ACC112 (cell line): ENCODE results near the gene PRSS53.
A peak's percentile ranks its signal among the peaks of the same experiment; 100 is the strongest.

ENCODE experiments used
- H2AFZ ChIP-seq: fragments of 200-600 bp; sonication (generic); one replicate; pipeline ENCODE4 v1.6.0; 2017; ENCODE audit warnings: antibody characterized with exemption, low read length; ENCODE audit not compliant: unreplicated experiment
- H3K27ac ChIP-seq: fragments of 200-600 bp; sonication (generic); 2 replicates; pipeline ENCODE4 v1.5.1; 2014; ENCODE audit warnings: low read depth, mild to moderate bottlenecking, antibody characterized with exemption, low read length, moderate library complexity
- H3K27me3 ChIP-seq: fragments of 200-600 bp; sonication (generic); 2 replicates; pipeline ENCODE4 v1.6.1; 2014; ENCODE audit warnings: mild to moderate bottlenecking, antibody characterized with exemption, low read length, moderate library complexity, mixed read lengths; ENCODE audit not compliant: insufficient read depth
- H3K36me3 ChIP-seq: fragments of 200-600 bp; sonication (generic); 2 replicates; pipeline ENCODE4 v1.6.1; 2016; ENCODE audit warnings: mild to moderate bottlenecking, antibody characterized with exemption, low read length, moderate library complexity, mixed read lengths; ENCODE audit not compliant: insufficient read depth
- H3K4me1 ChIP-seq: fragments of 200-600 bp; sonication (generic); one replicate; pipeline ENCODE4 v1.6.1; 2016; ENCODE audit warnings: low read length, mixed read lengths; ENCODE audit not compliant: insufficient read depth, unreplicated experiment, control insufficient read depth
- H3K4me3 ChIP-seq: fragments of 200-600 bp; sonication (generic); 2 replicates; pipeline ENCODE4 v1.5.1; 2014; ENCODE audit warnings: mild to moderate bottlenecking, low read depth, low read length
- H3K79me2 ChIP-seq: fragments of 200-600 bp; sonication (generic); one replicate; pipeline ENCODE4 v1.6.0; 2016; ENCODE audit warnings: low read length; ENCODE audit not compliant: control insufficient read depth, unreplicated experiment, insufficient read depth

Gene PRSS53

GRCh38 chr16:31063495-31063842 lies 25.3 kb downstream of the PRSS53 start:
- Histone ChIP-seq H3K27ac (no peak overlapping the region), H3K79me2 (peaks cover 38% of the 10 kb centered on the region), H3K27me3 (no peaks in the 10 kb centered on the region), H3K4me1 (peaks cover 13% of the 10 kb centered on the region), H2AFZ (no peak overlapping the region), H3K36me3 (peaks cover 18% of the 10 kb centered on the region; the same call in 1 of the 2 replicates), H3K4me3 (no peak overlapping the region)

GRCh38 chr16:31061813-31062440 lies 26.8 kb downstream of the PRSS53 start:
- Histone ChIP-seq H2AFZ (no peak overlapping the region), H3K4me3 (no peak overlapping the region), H3K36me3 (peaks cover 18% of the 10 kb centered on the region; the same call in 1 of the 2 replicates), H3K27me3 (no peaks in the 10 kb centered on the region), H3K27ac (no peak overlapping the region), H3K4me1 (peaks cover 13% of the 10 kb centered on the region), H3K79me2 (peaks cover 28% of the 10 kb centered on the region)

- Histone ChIP-seq H2AFZ (no peak overlapping the region), H3K27ac (no peak overlapping the region), H3K36me3 (peaks cover 18% of the 10 kb centered on the region; the same call in 1 of the 2 replicates), H3K4me1 (peaks cover 13% of the 10 kb centered on the region), H3K27me3 (no peaks in the 10 kb centered on the region), H3K4me3 (no peak overlapping the region), H3K79me2 (peaks cover 23% of the 10 kb centered on the region)
These were observed 27.5 kb downstream of the PRSS53 start for GRCh38 chr16:31061126-31061812.

- H3K4me1 ChIP-seq, result peaks cover 10% of the 10 kb centered on the region
- H3K79me2 ChIP-seq, result no peaks in the 10 kb centered on the region
- peaks cover 2% of the 10 kb centered on the region; the same call in 1 of the 2 replicates for H3K36me3 ChIP-seq
- no peak overlapping the region for H3K4me3 ChIP-seq
- H3K27ac ChIP-seq, result no peak overlapping the region
- no peaks in the 10 kb centered on the region for H3K27me3 ChIP-seq
- H2AFZ ChIP-seq, result no peak overlapping the region
These were observed 33.1 kb downstream of the PRSS53 start for GRCh38 chr16:31055613-31056012.

GRCh38 chr16:31052114-31052513 lies 36.6 kb downstream of the PRSS53 start:
- Histone ChIP-seq H2AFZ (no peak overlapping the region), H3K27ac (peak overlapping the region; percentile 85), H3K79me2 (no peaks in the 10 kb centered on the region), H3K4me3 (no peak overlapping the region), H3K27me3 (no peaks in the 10 kb centered on the region), H3K4me1 (peaks cover 10% of the 10 kb centered on the region), H3K36me3 (no peaks in the 10 kb centered on the region)

GRCh38 chr16:31050280-31051030 lies 38.3 kb downstream of the PRSS53 start:
- Histone ChIP-seq H3K27me3 (no peaks in the 10 kb centered on the region), H3K4me3 (no peak overlapping the region), H3K36me3 (no peaks in the 10 kb centered on the region), H2AFZ (no peak overlapping the region), H3K27ac (no peak overlapping the region), H3K4me1 (peaks cover 10% of the 10 kb centered on the region), H3K79me2 (no peaks in the 10 kb centered on the region)

- H2AFZ ChIP-seq, result no peak overlapping the region
These were observed 44.8 kb downstream of the PRSS53 start for GRCh38 chr16:31043898-31044481.

GRCh38 chr16:31043352-31043751 lies 45.4 kb downstream of the PRSS53 start:
- H3K79me2 ChIP-seq, result no peaks in the 10 kb centered on the region

More at GRCh38 chr16:31043898-31044481, 44.8 kb downstream of the PRSS53 start:
- Histone ChIP-seq H3K27me3 (no peaks in the 10 kb centered on the region), H3K27ac (no peak overlapping the region), H3K4me1 (no peaks in the 10 kb centered on the region), H3K4me3 (no peak overlapping the region), H3K79me2 (no peaks in the 10 kb centered on the region), H3K36me3 (peaks cover 3% of the 10 kb centered on the region; the same call in 1 of the 2 replicates)

GRCh38 chr16:31042866-31043265 lies 45.9 kb downstream of the PRSS53 start:
- H3K4me1 ChIP-seq, result no peaks in the 10 kb centered on the region
- no peaks in the 10 kb centered on the region for H3K79me2 ChIP-seq
- no peak overlapping the region for H2AFZ ChIP-seq
- no peaks in the 10 kb centered on the region for H3K27me3 ChIP-seq
- H3K36me3 ChIP-seq, result peaks cover 7% of the 10 kb centered on the region; the same call in 1 of the 2 replicates
- H3K27ac ChIP-seq, result no peak overlapping the region
- H3K4me3 ChIP-seq, result no peak overlapping the region

More at GRCh38 chr16:31043352-31043751, 45.4 kb downstream of the PRSS53 start:
- no peaks in the 10 kb centered on the region for H3K4me1 ChIP-seq
- no peaks in the 10 kb centered on the region for H3K27me3 ChIP-seq
- peaks cover 7% of the 10 kb centered on the region; the same call in 1 of the 2 replicates for H3K36me3 ChIP-seq
- no peak overlapping the region for H3K4me3 ChIP-seq
- no peak overlapping the region for H3K27ac ChIP-seq
- H2AFZ ChIP-seq, result no peak overlapping the region

GRCh38 chr16:31038993-31039392 lies 49.8 kb downstream of the PRSS53 start:
- H3K27ac ChIP-seq, result no peak overlapping the region
- H3K4me3 ChIP-seq, result no peak overlapping the region
- H3K4me1 ChIP-seq, result peaks cover 3% of the 10 kb centered on the region
- no peaks in the 10 kb centered on the region for H3K27me3 ChIP-seq
- H3K79me2 ChIP-seq, result peaks cover 11% of the 10 kb centered on the region
- peaks cover 21% of the 10 kb centered on the region for H3K36me3 ChIP-seq
- no peak overlapping the region for H2AFZ ChIP-seq
